H4 (cell line): ENCODE results near the gene CDCA5. TPM values are rescaled to one million over a fixed set of nuclear protein-coding genes. Genes with fewer than 3 reads are reported as not detected.

ENCODE experiments used
- DNase-seq: peaks from one replicate; pipeline ENCODE4 v3.0.0-alpha.2; 2015; ENCODE audit warnings: low spot score
- total RNA-seq: library from RNA; depleted of rRNA; stranded (reverse); fragments of >200 nt; shearing (Covaris generic); gene quantifications from 2 replicates; pipeline ENCODE4 v1.2.3, GENCODE V29; 2014; rRNA removed

The CDCA5 gene
- total RNA-seq, 1 experiment from 2014 or later, result 28.7 TPM

- no peak for DNase-seq
These were observed 38.8 kb downstream of the CDCA5 start for GRCh38 chr11:65045061-65045460.

GRCh38 chr11:65043881-65044501 lies 39.8 kb downstream of the CDCA5 start:
- no peak for DNase-seq

GRCh38 chr11:65042891-65043290 lies 40.9 kb downstream of the CDCA5 start:
- no peak for DNase-seq

- DNase-seq, result peak; percentile 96
These were observed 42.8 kb downstream of the CDCA5 start, which contains the start of gene SAC3D1 for GRCh38 chr11:65040847-65041622. Gene SAC3D1 (plus strand): TSS chr11:65041210. CDS start chr11:65041293, 83 bp downstream.

GRCh38 chr11:65040520-65040846 lies 43.4 kb downstream of the CDCA5 start:
- DNase-seq, result no peak

GRCh38 chr11:65036931-65037330 lies 46.9 kb downstream of the CDCA5 start:
- no peak for DNase-seq

GRCh38 chr11:65035579-65035978 lies 48.3 kb downstream of the CDCA5 start:
- DNase-seq, result no peak

- DNase-seq, result no peak
These were observed 49.4 kb downstream of the CDCA5 start for GRCh38 chr11:65034423-65034822.

- no peak for DNase-seq
These were observed 51.6 kb downstream of the CDCA5 start for GRCh38 chr11:65032216-65032615.

Other genes with a start within 250 kb of the CDCA5 start
- 0.02 TPM in 1 of 2 replicates, not detected in the other for gene CDC42BPG, start 239.4 kb downstream of the CDCA5 start, total RNA-seq
- gene EHD1, start 205.4 kb downstream of the CDCA5 start, total RNA-seq, result 13.5 and 14.2 TPM in 2 replicates
- gene ATG2A, start 166.8 kb downstream of the CDCA5 start, total RNA-seq, result 6.0 and 9.5 TPM in 2 replicates
- gene PPP2R5B, start 159.4 kb downstream of the CDCA5 start, total RNA-seq, result 6.4 and 9.1 TPM in 2 replicates
- not detected in 2 replicates for gene GPHA2, start 148.1 kb downstream of the CDCA5 start, total RNA-seq
- not detected in 2 replicates for gene MAJIN, start 111.9 kb downstream of the CDCA5 start, total RNA-seq
- gene BATF2, start 87.1 kb downstream of the CDCA5 start, total RNA-seq, result 1.8 and 2.3 TPM in 2 replicates
- gene ARL2, start 69.9 kb downstream of the CDCA5 start, total RNA-seq, result 266 and 271 TPM in 2 replicates
- gene SNX15, start 56.6 kb downstream of the CDCA5 start, total RNA-seq, result 6.3 and 8.5 TPM in 2 replicates
- 4.1 and 10.7 TPM in 2 replicates for gene SAC3D1, start 42.8 kb downstream of the CDCA5 start, total RNA-seq
- not detected in 2 replicates for gene NAALADL1, start 25.5 kb downstream of the CDCA5 start, total RNA-seq
- 35.7 and 40.5 TPM in 2 replicates for gene ZFPL1, start 182 bp upstream of the CDCA5 start, total RNA-seq
- gene VPS51, start 12.2 kb upstream of the CDCA5 start, total RNA-seq, result 68.7 and 134 TPM in 2 replicates
- 3.2 and 5.2 TPM in 2 replicates for gene TM7SF2, start 27.8 kb upstream of the CDCA5 start, total RNA-seq
- gene ZNHIT2, start 33.7 kb upstream of the CDCA5 start, total RNA-seq, result 5.6 and 8.0 TPM in 2 replicates
- 322 and 327 TPM in 2 replicates for gene FAU, start 38.1 kb upstream of the CDCA5 start, total RNA-seq
- 61.6 and 76.7 TPM in 2 replicates for gene MRPL49, start 38.3 kb upstream of the CDCA5 start, total RNA-seq
- gene SYVN1, start 50.5 kb upstream of the CDCA5 start, total RNA-seq, result 6.4 and 18.0 TPM in 2 replicates
- not detected in 2 replicates for gene SPDYC, start 86.2 kb upstream of the CDCA5 start, total RNA-seq
- 58.1 and 115 TPM in 2 replicates for gene CAPN1, start 97.9 kb upstream of the CDCA5 start, total RNA-seq
- 33.0 and 40.9 TPM in 2 replicates for gene POLA2, start 177.9 kb upstream of the CDCA5 start, total RNA-seq
- 1.9 and 2.5 TPM in 2 replicates for gene CDC42EP2, start 230.8 kb upstream of the CDCA5 start, total RNA-seq
- 29.0 and 29.2 TPM in 2 replicates for gene DPF2, start 249.8 kb upstream of the CDCA5 start, total RNA-seq